Esophagus squamous epithelium (tissue), 4 donors: ENCODE data around the gene AKAP11.

Source experiments
- CTCF ChIP-seq, 6 experiments: fragments of 450-650 bp in 4 of 6; fragments of 200-600 bp in 2 of 6; sonication (generic) in 2 of 6; IDR thresholded peaks; one replicate each; pipeline ENCODE4 v1.5.1; 2016 to 2019; ENCODE audit warnings: antibody characterized with exemption in 6 of 6, mild to moderate bottlenecking in 4 of 6, moderate library complexity in 4 of 6
- POLR2A ChIP-seq, 4 donors: fragments of 450-650 bp; IDR thresholded peaks; one replicate each; pipeline ENCODE4 v1.6.1; 2017; ENCODE audit warnings: antibody characterized with exemption in 4 of 4, mild to moderate bottlenecking in 4 of 4, moderate library complexity in 3 of 4

DNA sequence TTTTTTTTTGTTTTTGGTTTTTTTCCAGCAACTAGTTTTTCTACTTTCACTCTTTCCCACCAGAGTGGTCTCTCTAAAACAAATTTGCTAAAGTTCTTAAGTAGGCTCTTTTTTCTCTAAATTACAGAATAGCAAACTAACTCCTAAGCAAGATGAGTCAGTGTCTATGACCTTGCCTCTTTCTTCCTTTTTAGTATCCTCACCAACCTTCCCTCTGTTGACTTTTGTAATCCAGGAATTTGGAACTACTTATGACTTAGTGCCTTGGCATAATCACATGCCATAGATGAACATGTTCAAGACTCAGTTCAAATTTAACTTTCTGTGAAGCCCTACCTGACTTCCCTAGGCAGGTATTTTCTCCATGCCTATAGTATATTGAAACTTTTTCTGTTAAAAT lies 32.3 kb upstream of the AKAP11 start:
- no peak for TF ChIP-seq CTCF (IDR thresholded peaks at IDR 0.05)
- TF ChIP-seq POLR2A (IDR thresholded peaks at IDR 0.05), result no peak
